SJSA1 (cell line): ENCODE results near the gene MLLT10. TPM values are rescaled to one million over a fixed set of nuclear protein-coding genes. Genes with fewer than 3 reads are reported as not detected.

Experiments
- DNase-seq, 2 experiments: peaks; one replicate each; pipeline ENCODE4 v3.0.0-alpha.2; 2015 to 2020; ENCODE audit warnings: low spot score in 2 of 2, low read depth in 1 of 2
- H3K27ac ChIP-seq: fragments of 250-450 bp; sonication (Bioruptor Pico); 2 replicates; pipeline ENCODE4 v1.5.1; 2020; ENCODE audit warnings: mild to moderate bottlenecking, moderate library complexity
- H3K27me3 ChIP-seq: fragments of 250-450 bp; sonication (Bioruptor Pico); replicated peaks from 2 replicates; pipeline ENCODE4 v1.5.1; 2020; ENCODE audit warnings: mild to moderate bottlenecking, moderate library complexity
- H3K36me3 ChIP-seq: fragments of 250-450 bp; sonication (Bioruptor Pico); 2 replicates; pipeline ENCODE4 v1.5.1; 2020; ENCODE audit warnings: mild to moderate bottlenecking
- H3K4me1 ChIP-seq: fragments of 250-450 bp; sonication (Bioruptor Pico); replicated peaks from 2 replicates; pipeline ENCODE4 v1.6.1; 2021; ENCODE audit warnings: mild to moderate bottlenecking
- H3K4me3 ChIP-seq: fragments of 250-450 bp; sonication (Bioruptor Pico); 2 replicates; pipeline ENCODE4 v1.5.1; 2020; ENCODE audit warnings: mild to moderate bottlenecking
- H3K9me3 ChIP-seq: fragments of 250-450 bp; sonication (Bioruptor Pico); replicated peaks from 2 replicates; pipeline ENCODE4 v1.5.1; 2020; ENCODE audit warnings: mild to moderate bottlenecking
- total RNA-seq: library from RNA; depleted of rRNA; stranded (reverse); fragments of >200 nt; shearing (Covaris generic); gene quantifications from 2 replicates; pipeline ENCODE4 v1.2.3, GENCODE V29; 2014

Gene MLLT10
- total RNA-seq, 1 experiment from 2014 or later: 21.7 TPM

GRCh38 chr10:21721000-21721665 lies 187.1 kb downstream of the MLLT10 start:
- peak in 1 of 2 experiments; percentile 52 for DNase-seq
- H3K36me3 ChIP-seq: peaks cover 4% of the 10 kb centered on the region
- H3K4me3 ChIP-seq: no peak overlapping the region
- H3K27ac ChIP-seq: peak overlapping the region; percentile 81
- peaks cover 39% of the 10 kb centered on the region for H3K4me1 ChIP-seq
- H3K27me3 ChIP-seq: no peaks in the 10 kb centered on the region
- no peaks in the 10 kb centered on the region for H3K9me3 ChIP-seq

- H3K9me3 ChIP-seq: no peaks in the 10 kb centered on the region
- no peak for DNase-seq
- peak overlapping the region; percentile 81 for H3K27ac ChIP-seq
- no peak overlapping the region for H3K4me3 ChIP-seq
- H3K27me3 ChIP-seq: no peaks in the 10 kb centered on the region
- peaks cover 6% of the 10 kb centered on the region; the same call in 1 of the 2 replicates for H3K36me3 ChIP-seq
- H3K4me1 ChIP-seq: peaks cover 45% of the 10 kb centered on the region
These were observed 188.2 kb downstream of the MLLT10 start for GRCh38 chr10:21722209-21722608.

GRCh38 chr10:21724020-21724589 lies 190.1 kb downstream of the MLLT10 start:
- H3K27ac ChIP-seq: peak overlapping the region; percentile 69
- peaks cover 10% of the 10 kb centered on the region; the same call in 1 of the 2 replicates for H3K36me3 ChIP-seq
- no peaks in the 10 kb centered on the region for H3K9me3 ChIP-seq
- DNase-seq: no peak
- no peak overlapping the region for H3K4me3 ChIP-seq
- peaks cover 47% of the 10 kb centered on the region for H3K4me1 ChIP-seq
- H3K27me3 ChIP-seq: no peaks in the 10 kb centered on the region

GRCh38 chr10:21724687-21725367 lies 190.8 kb downstream of the MLLT10 start:
- peak overlapping the region; percentile 69 for H3K27ac ChIP-seq
- H3K36me3 ChIP-seq: peaks cover 10% of the 10 kb centered on the region; the same call in 1 of the 2 replicates
- peak; percentile 96 to 98 for DNase-seq
- no peak overlapping the region for H3K4me3 ChIP-seq
- H3K4me1 ChIP-seq: peaks cover 45% of the 10 kb centered on the region
- no peaks in the 10 kb centered on the region for H3K9me3 ChIP-seq
- H3K27me3 ChIP-seq: no peaks in the 10 kb centered on the region

- H3K36me3 ChIP-seq: peaks cover 16% of the 10 kb centered on the region
- DNase-seq: no peak
- no peak overlapping the region for H3K27ac ChIP-seq
- H3K4me1 ChIP-seq: peaks cover 26% of the 10 kb centered on the region
- H3K4me3 ChIP-seq: no peak overlapping the region
- no peaks in the 10 kb centered on the region for H3K9me3 ChIP-seq
- H3K27me3 ChIP-seq: no peaks in the 10 kb centered on the region
These were observed 192.7 kb downstream of the MLLT10 start for GRCh38 chr10:21726601-21727225.

- Histone ChIP-seq H3K27ac (no peak overlapping the region), H3K36me3 (peaks cover 13% of the 10 kb centered on the region), H3K9me3 (no peaks in the 10 kb centered on the region), H3K27me3 (no peaks in the 10 kb centered on the region), H3K4me3 (no peak overlapping the region), H3K4me1 (peaks cover 26% of the 10 kb centered on the region)
- DNase-seq: no peak
These were observed 193.6 kb downstream of the MLLT10 start for GRCh38 chr10:21727452-21728168.

GRCh38 chr10:21728618-21729017 lies 194.6 kb downstream of the MLLT10 start:
- peaks cover 23% of the 10 kb centered on the region for H3K4me1 ChIP-seq
- no peak overlapping the region for H3K27ac ChIP-seq
- DNase-seq: no peak
- H3K9me3 ChIP-seq: no peaks in the 10 kb centered on the region
- peaks cover 19% of the 10 kb centered on the region for H3K36me3 ChIP-seq
- no peaks in the 10 kb centered on the region for H3K27me3 ChIP-seq
- no peak overlapping the region for H3K4me3 ChIP-seq

GRCh38 chr10:21732067-21732772 lies 198.2 kb downstream of the MLLT10 start:
- H3K27me3 ChIP-seq: no peaks in the 10 kb centered on the region
- no peak overlapping the region for H3K4me3 ChIP-seq
- DNase-seq: peak; percentile 57 to 71
- H3K4me1 ChIP-seq: peaks cover 2% of the 10 kb centered on the region; the same call in 1 of the 2 replicates
- H3K27ac ChIP-seq: no peak overlapping the region
- peaks cover 46% of the 10 kb centered on the region for H3K36me3 ChIP-seq
- no peaks in the 10 kb centered on the region; the same call in 1 of the 2 replicates for H3K9me3 ChIP-seq

GRCh38 chr10:21733710-21734109 lies 199.7 kb downstream of the MLLT10 start:
- H3K4me3 ChIP-seq: no peak overlapping the region
- no peaks in the 10 kb centered on the region; the same call in 1 of the 2 replicates for H3K9me3 ChIP-seq
- no peak for DNase-seq
- no peak overlapping the region for H3K27ac ChIP-seq
- H3K36me3 ChIP-seq: peaks cover 47% of the 10 kb centered on the region
- H3K4me1 ChIP-seq: no peaks in the 10 kb centered on the region
- no peaks in the 10 kb centered on the region for H3K27me3 ChIP-seq

- no peak for DNase-seq
- H3K27me3 ChIP-seq: no peaks in the 10 kb centered on the region
- H3K4me1 ChIP-seq: no peaks in the 10 kb centered on the region
- no peak overlapping the region for H3K4me3 ChIP-seq
- peaks cover 75% of the 10 kb centered on the region for H3K36me3 ChIP-seq
- no peak overlapping the region for H3K27ac ChIP-seq
- H3K9me3 ChIP-seq: no peaks in the 10 kb centered on the region; the same call in 1 of the 2 replicates
These were observed 203.1 kb downstream of the MLLT10 start for GRCh38 chr10:21737106-21737505.

- Histone ChIP-seq H3K27me3 (no peaks in the 10 kb centered on the region), H3K4me3 (no peak overlapping the region), H3K9me3 (no peaks in the 10 kb centered on the region), H3K36me3 (peaks cover 75% of the 10 kb centered on the region), H3K27ac (no peak overlapping the region), H3K4me1 (no peaks in the 10 kb centered on the region)
- DNase-seq: no peak
These were observed 207.0 kb downstream of the MLLT10 start for GRCh38 chr10:21740989-21741388.

GRCh38 chr10:21742740-21743412 lies 208.8 kb downstream of the MLLT10 start:
- no peak overlapping the region for H3K4me3 ChIP-seq
- no peaks in the 10 kb centered on the region for H3K4me1 ChIP-seq
- no peaks in the 10 kb centered on the region for H3K9me3 ChIP-seq
- H3K36me3 ChIP-seq: peaks cover 66% of the 10 kb centered on the region
- no peak overlapping the region for H3K27ac ChIP-seq
- no peaks in the 10 kb centered on the region for H3K27me3 ChIP-seq
- DNase-seq: no peak
